HG02571 (cell line): ENCODE measurements around the gene AGAP1.
"Not testable (repeated sequence)": the region's sequence is repeated elsewhere in the genome, so short reads cannot be mapped to it uniquely, and the experiment has no call there.

Experiments
- ATAC-seq: cut with Tn5 transposase; IDR thresholded peaks from one replicate; pipeline ENCODE4 v1.9.1; 2021; ENCODE audit warnings: mild to moderate bottlenecking, moderate library complexity; ENCODE audit not compliant: unreplicated experiment

AGAP1 gene

DNA sequence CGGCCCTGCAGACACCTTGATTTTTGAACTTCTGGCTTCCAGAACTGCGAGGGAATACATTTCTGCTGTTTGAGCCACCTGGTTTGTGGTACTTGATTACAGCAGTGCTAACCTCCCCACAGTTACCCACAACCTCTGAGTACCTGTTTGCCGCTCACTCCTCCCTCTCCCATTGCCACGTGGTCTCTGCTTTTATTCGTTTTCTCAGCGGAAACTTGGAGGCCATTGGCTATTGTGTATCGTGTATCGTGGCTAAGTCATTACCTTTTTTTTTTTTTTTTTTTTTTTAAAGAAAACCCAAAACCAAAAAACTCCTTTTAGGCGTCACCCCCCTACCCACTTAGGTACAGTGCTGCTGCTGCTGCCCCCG is 90.8 kb downstream of the AGAP1 start:
- no peak for ATAC-seq

DNA sequence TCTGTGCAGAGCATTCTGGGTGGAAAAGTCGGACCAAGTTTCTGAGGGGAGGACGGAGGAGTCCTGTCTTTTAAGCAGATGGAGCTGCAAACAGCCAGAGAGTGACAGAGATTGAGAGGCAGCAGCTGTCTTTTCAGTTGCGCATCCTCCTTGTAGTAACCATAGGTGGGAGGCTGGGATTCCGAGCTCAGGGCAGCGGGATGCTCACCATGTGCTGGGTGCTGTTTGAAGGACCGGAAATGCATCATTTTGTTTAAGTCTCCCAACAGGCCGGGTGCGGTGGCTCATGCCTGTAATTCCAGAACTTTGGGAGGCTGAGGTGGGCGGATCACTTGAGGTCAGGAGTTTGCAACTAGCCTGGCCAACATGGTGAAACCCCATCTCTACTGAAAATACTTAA is 93.4 kb downstream of the AGAP1 start:
- no peak for ATAC-seq

DNA sequence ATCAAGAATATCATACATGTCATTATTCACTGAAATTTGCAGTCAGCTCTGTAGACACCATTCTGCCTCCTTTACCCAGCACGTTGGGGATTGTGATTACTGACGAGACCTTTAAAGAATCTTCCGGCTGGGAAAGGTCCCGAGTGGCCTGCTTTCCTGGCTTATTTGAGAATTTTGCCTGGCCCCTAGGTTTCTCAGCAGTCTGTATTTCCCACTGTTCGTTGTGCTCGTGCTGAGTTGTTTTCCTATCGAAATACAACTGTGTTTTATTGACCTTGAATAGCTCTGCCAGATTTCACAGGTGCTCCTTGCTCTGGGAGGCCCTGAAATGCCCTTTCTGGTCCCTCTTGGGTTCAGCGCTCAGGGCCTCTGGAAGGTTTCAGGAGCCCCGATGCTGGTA is 94.9 kb downstream of the AGAP1 start:
- ATAC-seq: no peak

DNA sequence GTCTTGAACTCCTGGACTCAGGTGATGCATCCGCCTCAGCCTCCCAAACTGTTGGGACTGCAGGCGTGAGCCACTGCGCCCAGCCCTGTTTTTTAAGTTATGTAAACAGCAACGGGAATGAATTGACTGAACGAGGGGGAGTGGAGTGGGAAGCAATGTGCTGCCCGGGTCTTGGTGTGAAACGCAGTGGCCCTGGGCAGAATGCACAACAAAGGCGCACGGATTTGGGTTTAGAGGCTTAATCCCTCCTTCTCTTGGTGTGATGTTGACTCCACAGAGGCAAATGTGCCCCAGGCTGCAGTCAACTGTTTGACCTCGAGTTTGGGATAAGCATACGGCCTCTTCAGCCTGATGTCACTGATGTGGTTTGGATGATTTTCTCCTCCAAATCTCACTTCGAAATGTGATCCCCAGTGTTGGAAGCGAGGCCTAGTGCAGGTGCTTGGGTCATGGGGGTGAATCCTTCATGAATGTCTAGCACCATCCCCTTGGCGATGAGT is 97.4 kb downstream of the AGAP1 start:
- ATAC-seq: no peak

DNA sequence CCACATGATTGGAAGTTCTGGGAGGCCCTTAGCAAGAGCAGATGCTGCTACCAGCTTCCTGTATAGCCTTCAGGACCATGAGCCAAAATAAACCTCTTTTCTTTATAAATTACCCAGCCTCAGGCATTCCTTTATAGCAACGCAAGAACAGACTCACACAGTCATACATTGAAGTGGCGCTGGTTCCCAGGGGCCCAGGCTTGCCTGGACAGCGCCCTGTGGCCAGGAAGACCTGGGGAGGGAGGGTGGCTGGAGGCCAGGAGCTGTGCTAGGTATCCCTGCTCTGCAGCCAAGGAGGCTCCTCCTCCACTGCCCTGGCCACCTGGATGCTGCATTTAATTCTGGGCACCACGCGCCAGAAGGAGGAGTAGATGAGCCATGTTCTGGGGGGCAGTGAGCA is 98.1 kb downstream of the AGAP1 start:
- ATAC-seq: no peak

DNA sequence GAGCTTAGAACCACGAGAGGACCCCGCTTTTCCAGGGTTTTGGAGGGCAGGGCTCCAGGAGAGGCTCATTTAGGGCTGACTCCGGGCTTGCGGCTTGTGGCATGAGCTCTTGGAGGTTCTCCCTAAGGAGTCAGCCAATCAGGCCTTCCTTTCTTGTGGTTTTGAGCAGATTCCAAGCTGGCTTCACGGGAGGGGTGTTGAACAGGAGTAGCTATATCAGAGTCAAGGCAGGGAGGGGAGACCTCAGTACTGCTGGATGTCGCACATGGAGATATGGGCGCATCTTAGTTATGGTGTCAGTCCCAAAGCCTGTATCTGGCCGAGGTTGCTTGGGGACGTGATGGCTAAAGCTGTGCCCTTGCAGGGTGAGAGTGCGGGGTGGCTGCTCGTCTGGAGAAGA is 98.6 kb downstream of the AGAP1 start:
- no peak for ATAC-seq

DNA sequence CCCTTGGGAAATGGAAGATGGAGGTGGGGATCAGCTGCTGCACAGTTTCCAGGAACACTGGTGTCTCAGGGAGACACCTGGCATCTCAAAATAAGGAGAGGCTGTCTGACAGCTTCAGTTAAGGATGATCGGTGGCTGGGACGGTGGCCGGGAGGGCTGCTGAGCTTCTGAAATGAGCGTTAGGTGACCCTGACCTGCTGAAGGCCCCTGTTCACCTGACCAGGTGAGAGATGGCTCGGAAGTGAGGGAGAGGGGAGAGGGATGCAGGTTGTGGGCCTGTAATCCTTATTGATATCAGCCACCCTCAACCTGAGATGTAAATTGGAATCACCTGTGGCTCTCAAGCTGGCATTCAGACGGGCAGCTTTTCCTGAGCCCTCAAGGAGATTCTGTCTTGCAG is 99.0 kb downstream of the AGAP1 start:
- ATAC-seq: no peak

DNA sequence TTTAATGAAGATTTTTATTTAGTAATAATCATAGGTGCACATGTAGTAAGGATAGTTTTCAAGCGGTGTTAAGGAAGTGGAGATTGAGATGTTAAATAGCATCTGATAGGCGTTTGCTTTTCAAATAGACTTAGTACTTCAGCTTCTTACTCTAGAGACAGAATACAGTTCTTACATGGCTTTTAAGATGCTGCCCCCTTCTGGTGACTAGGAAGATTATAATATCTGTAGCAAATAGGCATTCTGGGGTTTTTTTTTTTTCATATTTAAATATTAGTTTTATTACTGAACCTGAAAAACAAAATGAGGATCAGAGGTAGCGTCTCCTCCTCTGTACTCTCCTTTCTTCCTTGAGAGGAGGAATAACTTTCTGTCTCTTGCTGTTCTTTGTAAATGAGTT is 100.2 kb downstream of the AGAP1 start:
- no peak for ATAC-seq

DNA sequence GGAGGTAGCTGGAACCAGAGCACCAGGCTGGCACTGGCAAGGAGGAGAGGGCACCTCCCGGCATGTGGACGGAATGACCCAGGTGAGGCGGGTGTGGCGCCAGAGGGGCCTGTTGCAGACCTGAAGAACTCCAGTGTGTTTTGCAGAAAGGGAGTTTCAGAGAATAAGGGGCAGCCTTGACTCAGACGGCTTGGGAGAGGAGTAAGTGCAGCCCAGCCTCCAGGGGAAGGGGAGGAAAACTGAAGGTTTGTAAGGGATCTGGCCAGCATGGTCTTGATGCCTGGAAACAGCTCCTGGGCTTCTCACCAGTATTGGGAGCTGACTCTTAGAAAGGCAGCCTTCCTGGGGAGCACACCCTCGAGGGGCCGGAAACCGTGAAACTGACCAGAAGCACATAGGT is 101.1 kb downstream of the AGAP1 start:
- no peak for ATAC-seq

DNA sequence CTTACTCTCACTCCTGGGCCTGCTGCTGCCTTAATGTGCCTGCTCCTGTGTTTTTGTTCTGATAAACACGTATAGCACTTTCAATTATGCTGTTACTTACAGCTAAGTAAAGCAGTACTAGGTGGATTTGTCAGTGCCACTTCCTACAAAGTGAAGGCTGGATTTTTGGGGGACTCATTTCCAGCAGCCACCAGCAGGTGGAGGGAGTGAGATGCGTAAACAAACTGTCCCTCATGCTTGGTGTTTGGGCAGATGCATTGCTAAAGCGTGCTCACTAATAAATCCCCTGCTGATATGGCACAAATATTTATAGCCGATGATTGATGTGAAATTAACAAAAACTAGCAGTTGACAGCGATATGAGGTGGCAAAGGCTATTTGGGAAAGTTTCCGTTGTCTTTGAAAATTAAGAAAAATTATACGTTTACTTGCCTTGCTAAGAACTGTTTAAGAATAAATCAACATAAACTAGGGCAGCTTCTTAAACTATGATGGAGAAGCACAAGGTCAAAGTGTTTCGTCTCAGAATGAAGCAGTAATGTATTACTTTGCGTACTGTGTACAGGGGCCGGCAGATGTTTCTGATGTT is 101.7 kb downstream of the AGAP1 start:
- ATAC-seq: no peak

DNA sequence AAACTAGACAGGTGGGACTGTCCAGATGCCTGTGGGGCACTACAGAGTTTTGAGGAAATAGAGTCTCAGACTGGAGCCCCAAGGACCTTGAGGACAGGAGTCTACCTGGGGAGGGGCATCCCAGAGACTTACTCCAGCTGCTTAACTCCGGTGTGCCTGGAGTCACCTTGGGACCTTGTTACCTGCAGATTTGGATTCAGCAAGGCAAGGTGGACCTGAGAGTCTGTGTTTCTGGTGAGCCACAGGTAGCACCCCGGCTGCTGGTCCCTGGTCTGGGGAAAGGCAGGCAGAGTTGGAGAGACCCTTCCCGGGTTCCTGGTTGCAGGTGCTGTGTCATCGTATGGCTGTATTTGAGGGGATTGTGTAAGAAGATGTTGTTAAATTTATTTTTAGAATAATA is 102.4 kb downstream of the AGAP1 start:
- no peak for ATAC-seq

DNA sequence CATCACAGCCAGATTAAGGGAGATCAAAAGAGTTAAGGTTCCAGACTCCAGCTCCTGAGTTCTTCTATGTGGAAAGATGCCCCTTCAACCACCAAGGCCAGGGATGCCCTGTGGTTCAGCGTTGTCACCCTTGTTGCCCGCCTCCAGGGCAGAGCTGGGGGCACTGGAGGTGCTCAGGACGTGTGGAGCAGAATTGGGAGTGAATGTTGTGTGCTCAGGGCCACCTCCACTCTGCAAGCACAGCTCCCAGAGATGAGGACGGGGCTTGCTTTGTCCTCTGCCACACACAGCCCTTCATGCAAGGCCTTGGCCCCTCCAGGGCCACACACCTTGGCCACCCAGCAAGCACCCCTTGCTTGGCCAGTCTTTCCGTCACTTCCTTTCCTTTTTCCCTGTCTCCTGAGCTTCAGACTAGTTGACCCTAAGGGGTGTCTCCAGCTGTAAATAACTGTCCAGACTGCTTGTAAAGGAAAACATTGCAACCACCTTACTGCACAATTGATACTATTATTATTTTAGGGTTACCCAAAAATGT is 103.3 kb downstream of the AGAP1 start:
- ATAC-seq: no peak

DNA sequence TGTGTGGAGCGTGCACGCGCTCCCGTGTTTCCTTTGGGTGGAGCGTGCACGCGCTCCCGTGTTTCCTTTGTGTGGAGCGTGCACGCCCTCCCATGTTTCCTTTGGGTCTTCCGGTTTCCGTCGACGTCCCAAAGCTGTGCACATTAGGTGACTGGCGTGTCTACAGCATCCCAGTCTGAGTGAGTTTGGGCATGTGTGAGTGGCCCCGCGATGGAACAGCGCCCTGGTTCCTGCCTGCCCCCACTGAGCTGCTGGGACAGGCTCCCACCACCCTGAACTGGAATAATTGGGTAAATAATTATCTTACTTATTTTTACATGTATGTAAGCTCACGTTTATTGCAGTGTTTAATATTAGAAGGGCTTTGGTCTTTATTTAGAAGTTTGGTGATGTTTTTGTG is 104.2 kb downstream of the AGAP1 start:
- no peak for ATAC-seq

DNA sequence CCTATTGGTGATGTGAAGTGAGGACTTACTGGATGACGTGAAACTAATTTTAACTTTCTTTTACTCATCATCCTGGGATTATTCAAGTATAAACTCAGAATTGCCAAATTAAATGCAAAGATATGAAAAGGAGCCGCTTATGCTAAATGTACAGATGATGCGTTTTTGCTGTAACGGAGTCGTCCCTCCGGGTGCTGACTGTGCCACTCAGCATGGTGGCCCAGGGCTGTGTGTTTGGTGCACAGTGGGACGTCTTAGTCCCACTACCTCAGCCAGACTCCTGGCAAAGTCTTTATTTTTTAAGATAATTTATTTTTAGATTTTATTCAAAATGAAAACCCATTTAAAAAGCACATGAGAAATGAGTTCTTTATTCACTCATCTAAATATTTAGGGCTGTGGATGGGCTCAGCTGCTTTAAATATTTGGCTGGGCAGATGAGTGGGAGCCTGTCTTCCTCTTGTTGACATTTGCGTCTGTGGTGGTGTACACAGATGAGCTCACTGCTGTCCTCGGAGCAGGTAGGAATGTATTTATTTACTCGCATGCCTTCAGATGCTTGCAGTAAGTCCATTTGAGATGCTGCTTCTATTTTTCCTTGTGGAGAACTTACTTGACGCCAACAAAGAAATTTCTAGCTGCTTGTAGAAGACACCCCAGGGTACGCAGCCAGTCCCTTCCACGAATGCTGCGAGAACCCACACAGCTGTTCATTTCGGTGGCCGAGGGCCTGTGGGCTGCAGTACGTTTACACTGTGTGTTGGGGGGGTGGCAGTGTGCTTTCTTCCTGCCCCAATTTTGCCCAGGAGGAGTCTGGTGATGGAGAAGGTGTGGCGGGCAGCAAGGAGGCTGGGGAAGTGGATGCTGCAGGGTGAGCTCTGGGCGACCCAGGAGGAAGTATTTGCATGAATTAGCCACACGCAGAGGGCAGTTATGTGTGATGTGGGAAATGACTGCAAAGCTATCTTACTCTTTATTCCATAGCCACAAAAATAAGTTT is 105.0 kb downstream of the AGAP1 start:
- ATAC-seq: no peak

DNA sequence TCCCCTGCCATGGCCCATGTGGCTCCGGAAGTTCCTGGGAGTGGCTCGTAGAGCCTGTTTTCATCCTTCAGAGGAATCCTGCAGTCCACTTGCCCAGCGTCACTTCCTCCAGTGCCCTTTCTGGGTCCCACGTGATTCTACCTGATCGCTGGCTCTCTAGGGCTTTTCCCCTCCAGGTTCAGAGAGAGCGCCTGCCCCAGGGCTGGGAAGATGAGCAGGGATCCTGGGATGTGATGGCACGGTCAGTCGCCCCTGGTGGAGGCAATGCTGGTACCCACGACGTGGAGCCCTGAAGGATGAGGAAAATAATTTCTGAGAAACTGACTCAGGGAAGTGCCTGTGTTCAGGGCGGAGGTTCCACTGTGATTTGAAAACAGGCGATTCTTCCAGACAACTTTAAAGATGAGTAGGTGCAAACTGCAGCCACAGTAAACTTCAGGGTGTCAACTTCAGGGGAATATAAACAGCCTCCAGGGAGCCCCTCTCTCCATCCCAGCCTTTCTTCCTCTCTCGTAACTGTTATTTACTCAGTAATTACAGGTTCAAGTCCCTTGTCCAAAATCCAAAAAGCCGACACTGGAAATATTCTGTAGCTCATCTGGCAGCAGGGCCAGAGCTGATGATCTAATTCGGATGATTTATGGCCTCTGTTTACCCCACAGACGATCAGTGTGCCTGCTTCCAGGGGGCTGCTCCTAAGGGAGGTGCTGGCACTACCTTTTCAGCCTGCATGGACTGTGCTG is 105.9 kb downstream of the AGAP1 start:
- no peak for ATAC-seq

DNA sequence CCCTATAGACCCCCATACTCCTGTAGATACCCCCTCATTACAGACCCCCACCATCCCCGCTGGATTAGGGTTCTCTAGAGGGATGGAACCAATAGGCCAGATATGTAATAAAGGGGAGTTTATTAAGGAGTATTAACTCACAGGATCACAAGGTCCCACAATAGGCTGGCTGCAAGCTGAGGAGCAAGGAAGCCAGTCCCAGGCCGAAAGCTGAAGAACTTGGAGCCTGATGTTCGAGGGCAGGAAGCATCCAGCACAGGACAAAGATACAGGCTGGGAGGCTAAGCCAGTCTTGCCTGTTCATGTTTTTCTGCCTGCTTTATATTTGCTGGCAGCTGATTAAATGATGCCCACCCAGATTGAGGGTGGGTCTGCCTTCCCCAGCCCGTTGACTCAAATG is 106.6 kb downstream of the AGAP1 start:
- ATAC-seq: no peak

DNA sequence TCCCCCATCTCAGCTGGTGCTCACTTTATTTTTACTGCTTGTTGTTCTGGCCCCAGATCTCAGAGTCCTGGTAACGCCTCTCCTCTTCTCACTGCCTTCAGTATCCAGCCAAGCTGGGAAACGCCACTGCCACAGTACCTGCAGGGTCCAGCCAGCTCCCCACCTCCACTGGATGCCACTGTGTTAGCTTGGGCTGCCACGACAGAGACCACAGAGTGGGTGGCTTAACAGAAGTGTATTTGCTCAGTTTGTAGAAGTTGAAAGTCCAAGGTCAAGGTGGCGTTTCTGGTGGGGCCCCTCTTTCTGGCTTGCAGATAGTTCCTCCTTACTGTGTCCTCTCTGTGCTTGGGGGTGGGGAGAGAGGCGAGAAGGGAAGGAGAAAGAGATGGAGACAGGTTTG is 107.1 kb downstream of the AGAP1 start:
- no peak for ATAC-seq

DNA sequence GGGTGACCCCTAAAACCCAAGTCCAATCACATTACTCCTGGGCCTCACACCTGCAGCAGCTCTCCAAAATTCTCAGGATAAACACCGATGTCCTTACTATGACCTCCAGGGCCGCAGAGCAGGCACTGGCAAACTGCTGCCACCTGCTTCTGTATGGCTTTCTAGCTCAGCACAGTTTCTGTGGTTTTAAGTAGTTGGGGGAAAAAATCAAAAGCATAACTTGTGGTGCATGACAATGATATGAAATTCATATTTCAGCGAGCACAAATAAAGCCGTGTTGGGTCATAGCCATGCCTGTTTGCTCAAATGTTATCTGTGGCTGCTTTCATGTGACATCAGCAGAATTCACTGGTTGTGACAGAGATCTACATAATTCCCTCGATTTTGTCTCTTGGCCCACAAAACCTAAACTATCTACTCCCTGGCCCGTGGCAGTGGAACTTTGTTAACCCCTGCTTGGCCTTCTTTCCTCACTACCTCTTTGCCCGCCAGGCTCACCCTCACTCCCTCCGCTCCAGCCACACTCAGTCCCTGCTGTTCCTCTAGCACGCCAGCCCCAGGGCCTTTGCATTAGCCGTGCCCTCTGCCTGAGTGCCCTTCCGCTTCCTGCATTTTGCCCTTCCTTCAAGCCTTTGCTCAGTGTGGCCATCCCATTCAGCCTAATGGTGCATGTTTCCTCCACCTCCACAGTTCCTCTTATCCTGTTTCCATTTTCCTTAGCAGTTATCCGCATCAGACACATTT is 108.3 kb downstream of the AGAP1 start:
- no peak for ATAC-seq

DNA sequence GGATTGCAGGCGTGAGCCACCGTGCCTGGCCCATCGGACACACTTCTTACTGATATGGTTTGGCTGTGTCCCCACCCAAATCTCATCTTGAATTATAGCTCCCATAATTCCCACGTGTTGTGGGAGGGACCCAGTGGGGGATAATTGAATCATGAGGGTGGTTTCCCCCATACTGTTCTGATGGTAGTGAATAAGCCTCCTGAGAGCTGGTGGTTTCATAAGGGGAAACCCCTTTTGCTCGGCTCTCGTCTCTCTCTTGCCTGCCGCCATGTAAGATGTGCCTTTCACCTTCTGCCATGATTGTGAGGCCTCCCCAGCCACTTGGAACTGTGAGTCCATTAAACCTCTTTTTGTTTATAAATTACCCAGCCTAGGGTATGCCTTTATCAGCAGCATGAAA is 109.1 kb downstream of the AGAP1 start:
- not testable (repeated sequence) for ATAC-seq

DNA sequence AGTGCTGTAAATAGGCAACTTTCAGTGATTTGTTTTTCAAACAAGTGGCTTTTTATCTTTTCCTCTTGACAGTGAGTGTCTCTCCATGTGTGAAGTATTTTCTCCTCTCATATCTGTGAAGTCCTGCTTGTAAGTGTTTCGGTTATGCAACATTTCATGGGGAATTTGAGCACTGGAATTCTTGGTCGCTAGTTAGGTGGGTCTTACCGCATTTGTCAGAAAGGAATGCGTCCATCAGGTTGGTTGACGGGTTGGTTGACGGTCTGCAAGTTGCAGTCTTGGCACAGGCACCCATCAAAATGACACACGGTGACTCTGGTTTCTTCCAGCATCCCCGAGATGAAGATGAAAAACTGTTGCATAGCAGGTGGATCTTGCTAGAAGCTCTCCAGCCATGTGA is 109.8 kb downstream of the AGAP1 start:
- ATAC-seq: no peak
